ENCODE measurements around the gene TSPOAP1. TPM values are rescaled to one million over a fixed set of nuclear protein-coding genes. Genes with fewer than 3 reads are reported as not detected.

The TSPOAP1 gene
- total RNA-seq (2022; extraction: Qiagen RNA extraction; ENCODE audit: low read depth) = not detected in 5 replicates

GRCh38 chr17:58328195-58329034 lies at the start of gene TSPOAP1:
Gene TSPOAP1, minus strand, starts transcription at chr17:58328795. Its CDS starts 875 bp downstream, at chr17:58327920.

DNA sequence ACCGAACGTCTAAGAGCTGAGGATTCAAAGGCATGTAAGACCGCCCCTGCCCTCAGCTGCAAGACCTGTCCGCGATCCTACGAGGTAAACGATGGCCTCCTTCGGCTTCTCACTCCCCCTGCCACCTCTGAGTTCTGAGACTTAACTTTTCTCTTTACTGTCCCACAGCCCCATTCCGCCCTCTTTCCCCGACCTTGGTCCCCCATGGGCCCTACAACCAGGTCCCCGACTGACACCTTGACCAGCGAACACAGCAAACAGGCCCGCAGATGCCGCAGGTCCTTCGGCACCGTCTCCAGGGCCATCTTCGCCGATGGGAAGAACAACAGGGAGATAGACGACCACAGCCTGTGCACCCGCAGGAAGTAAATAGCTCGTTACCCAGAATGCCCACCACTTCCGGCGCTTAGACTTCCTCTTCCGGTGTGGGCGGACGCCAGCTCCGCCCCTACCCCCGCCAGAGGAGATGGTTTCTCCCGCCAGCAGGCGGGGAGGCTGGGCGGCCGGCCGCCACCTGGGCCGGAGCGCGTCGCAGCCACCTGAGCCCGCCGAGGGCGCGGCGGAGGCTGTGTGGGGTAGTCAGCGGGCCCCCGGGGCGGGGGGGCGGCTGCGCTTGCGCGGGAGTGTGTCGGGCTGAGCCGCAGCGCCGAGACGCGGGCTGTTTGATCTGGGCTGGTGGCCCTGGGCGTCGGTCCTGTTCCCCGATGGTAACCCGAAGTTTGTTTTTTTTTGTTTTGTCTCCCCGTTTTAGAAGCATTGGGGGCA lies 23.4 kb upstream of the TSPOAP1 start, which contains the start of gene SUPT4H1:
Gene SUPT4H1 (minus strand): TSS at position 371 of the 765 bp plus-strand sequence. CDS start 66 bp downstream, at position 305.

GRCh38 chr17:58280480-58281217 lies 47.9 kb downstream of the TSPOAP1 start, which contains the start of gene MPO:
Gene MPO, minus strand, starts transcription at chr17:58280935. Its CDS starts 177 bp downstream, at chr17:58280758.

Other genes starting within 250 kb of the TSPOAP1 start
- gene DYNLL2, start 245.4 kb downstream of the TSPOAP1 start, total RNA-seq (2022; extraction: Qiagen RNA extraction; ENCODE audit: low read depth) = 19.3 to 24.7 TPM (median 23.8 TPM) in 5 replicates
- gene OR4D1, start 180.4 kb downstream of the TSPOAP1 start, total RNA-seq (2022; extraction: Qiagen RNA extraction; ENCODE audit: low read depth) = 0.02 TPM in 1 of 5 replicates, not detected in the others
- gene OR4D2, start 161.8 kb downstream of the TSPOAP1 start, total RNA-seq (2022; extraction: Qiagen RNA extraction; ENCODE audit: low read depth) = not detected in 5 replicates
- not detected in 5 replicates for gene EPX, start 136.1 kb downstream of the TSPOAP1 start, total RNA-seq (2022; extraction: Qiagen RNA extraction; ENCODE audit: low read depth)
- gene MKS1, start 109.5 kb downstream of the TSPOAP1 start, total RNA-seq (2022; extraction: Qiagen RNA extraction; ENCODE audit: low read depth) = 8.7 to 11.4 TPM (median 10.3 TPM) in 5 replicates
- gene LPO, start 90.2 kb downstream of the TSPOAP1 start, total RNA-seq (2022; extraction: Qiagen RNA extraction; ENCODE audit: low read depth) = not detected in 5 replicates
- not detected in 5 replicates for gene MPO, start 47.9 kb downstream of the TSPOAP1 start, total RNA-seq (2022; extraction: Qiagen RNA extraction; ENCODE audit: low read depth)
- 99.0 to 169 TPM (median 146 TPM) in 5 replicates for gene SUPT4H1, start 23.4 kb upstream of the TSPOAP1 start, total RNA-seq (2022; extraction: Qiagen RNA extraction; ENCODE audit: low read depth)
- gene RNF43, start 88.7 kb upstream of the TSPOAP1 start, total RNA-seq (2022; extraction: Qiagen RNA extraction; ENCODE audit: low read depth) = 0.15 to 0.83 TPM (median 0.38 TPM) in 5 replicates
- gene HSF5, start 159.6 kb upstream of the TSPOAP1 start, total RNA-seq (2022; extraction: Qiagen RNA extraction; ENCODE audit: low read depth) = not detected in 5 replicates
- gene MTMR4, start 185.8 kb upstream of the TSPOAP1 start, total RNA-seq (2022; extraction: Qiagen RNA extraction; ENCODE audit: low read depth) = 6.2 to 10.1 TPM (median 8.3 TPM) in 5 replicates

Data from A549 treated with GW870086 at 1 μM for 4 hours (cell line).